Heart left ventricle (tissue), 13 donors: ENCODE data around the gene SLC45A3.

Source experiments
- CTCF ChIP-seq, 12 donors: fragments of 200-600 bp; sonication (generic) in 4 of 12; IDR thresholded peaks; one replicate each; pipeline versions ENCODE4 v1.5.0 to v1.8.0; 2018 to 2022; ENCODE audit warnings: antibody characterized with exemption in 12 of 12, mild to moderate bottlenecking in 5 of 12
- POLR2A ChIP-seq, 2 donors: fragments of 450-650 bp; IDR thresholded peaks; one replicate each; pipeline ENCODE4 v1.6.1; 2017; ENCODE audit warnings: antibody characterized with exemption in 2 of 2, mild to moderate bottlenecking in 2 of 2, moderate library complexity in 2 of 2
- donor health status: ischemic (EF 13 %, LVEDD 7.1; RV severe dilation, severe dysfunction).
- donor health status: DM: no; HTN: yes; CAD: no.
- donor health status: DM: no; HTN: no; CAD: no.
- donor health status: ischemic (EF 25% LVEDD 6.9; RV normal size, moderate dysfunction).
- donor health status: ischemic (EF 25% LVEDD 5.7; RV mildly dilated, moderate dysfunction).
- donor health status: ischemic (EF 35%, LVEDD 5.7; RV mildly dilated, moderate dysfunction).
- donor health status: nonischemic (EF 11% LVEDD 7.7; RV severe dilation, severe dysfunction).
- donor health status: DM: yes; HTN: yes; CAD: no.
- donor health status: PGD.
- donor health status: ischemic (EF 29% LVEDD 5.4; RV normal size, mild dysfunction).
- donor health status: nonischemic (EF 23%, LVEDD 6.1; RV moderate dilation, normal function).

DNA sequence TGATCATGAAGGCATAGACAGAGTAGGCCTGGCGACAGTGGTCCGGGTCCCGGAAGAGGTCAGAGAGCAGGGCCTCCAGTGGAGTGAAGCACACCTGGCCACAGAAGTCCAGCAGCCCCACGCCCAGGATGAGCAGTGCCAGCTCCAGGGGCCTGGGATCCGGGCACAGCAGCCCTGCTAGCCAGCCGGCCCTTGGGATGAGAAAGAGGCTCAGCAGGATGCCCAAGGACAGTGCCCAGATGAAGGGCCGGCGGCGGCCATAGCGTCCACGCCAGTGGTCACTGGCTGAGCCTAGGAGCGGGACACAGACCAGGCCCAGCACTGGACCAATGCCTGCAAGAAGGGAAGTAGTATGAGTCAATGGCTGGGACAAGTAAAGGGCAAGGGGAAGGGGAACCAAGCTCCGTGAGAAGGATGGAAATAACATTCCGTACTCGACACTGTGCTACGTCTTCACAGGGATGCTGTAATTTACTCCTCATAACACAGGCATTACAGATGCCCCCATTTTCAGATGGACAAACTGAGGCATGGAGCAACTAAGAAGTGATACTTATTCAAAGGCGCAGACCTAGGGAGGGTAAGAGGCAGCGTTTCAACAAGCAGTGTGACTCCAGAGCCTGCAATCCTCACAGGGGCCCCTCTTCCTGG, 16.9 kb downstream of the SLC45A3 start:
- no peak for TF ChIP-seq CTCF (IDR thresholded peaks at IDR 0.05)
- TF ChIP-seq POLR2A (IDR thresholded peaks at IDR 0.05) = no peak
